PC-9 (cell line): ENCODE data around the gene TENT5C. TPM values are rescaled to one million over a fixed set of nuclear protein-coding genes. Genes with fewer than 3 reads are reported as not detected.

Experiments
- BruUV-seq: library from RNA; stranded (reverse); fragments of 400-500 nt; replicated peaks from 2 replicates; lab custom pipeline; 2021; lab: Mats Ljungman, UMichigan
- CTCF ChIA-PET: fragments of 300-600 bp; sonication (Branson Sonifier 250); formaldehyde crosslinking; loops from one replicate; lab custom pipeline; 2022; ENCODE audit warnings: antibody characterized with exemption; lab: Charles Lee
- POLR2A ChIA-PET: fragments of 300-600 bp; sonication (Branson Sonifier 250); formaldehyde crosslinking; loops from one replicate; lab custom pipeline; 2022; ENCODE audit warnings: antibody characterized with exemption; ENCODE audit not compliant: unreplicated experiment; lab: Charles Lee
- DNase-seq, 2 experiments: peaks; one replicate each; pipeline versions ENCODE4 v3.0.0 to v3.0.0-alpha.2; 2015 to 2022; ENCODE audit warnings: mixed read lengths in 1 of 2
- H2AFZ ChIP-seq: fragments of 200-600 bp; sonication (generic); 2 replicates; pipeline ENCODE4 v1.8.1; 2017; ENCODE audit warnings: antibody characterized with exemption
- H3F3A ChIP-seq: fragments of 200-600 bp; sonication (generic); 2 replicates; pipeline ENCODE4 v1.8.1; 2017; ENCODE audit warnings: antibody characterized with exemption, mild to moderate bottlenecking, low read depth; ENCODE audit not compliant: insufficient read depth
- H3K27ac ChIP-seq: fragments of 200-600 bp; sonication (generic); 2 replicates; pipeline ENCODE4 v1.6.1; 2016; ENCODE audit warnings: mixed run types
- H3K27me3 ChIP-seq: fragments of 200-600 bp; sonication (generic); 2 replicates; pipeline ENCODE4 v1.6.1; 2016; ENCODE audit warnings: low read depth, mixed run types; ENCODE audit not compliant: insufficient read depth
- H3K36me3 ChIP-seq: fragments of 200-600 bp; sonication (generic); 2 replicates; pipeline ENCODE4 v1.6.1; 2016; ENCODE audit warnings: low read depth, mixed run types
- H3K4me1 ChIP-seq: fragments of 200-600 bp; sonication (generic); replicated peaks from 2 replicates; pipeline ENCODE4 v1.6.1; 2016; ENCODE audit warnings: mixed run types; ENCODE audit not compliant: insufficient read depth
- H3K4me2 ChIP-seq: fragments of 200-600 bp; sonication (generic); 2 replicates; pipeline ENCODE4 v1.6.1; 2017; ENCODE audit warnings: mixed run types
- H3K4me3 ChIP-seq: fragments of 200-600 bp; sonication (generic); 2 replicates; pipeline ENCODE4 v1.6.1; 2016; ENCODE audit warnings: mixed run types
- H3K79me2 ChIP-seq: fragments of 200-600 bp; sonication (generic); 2 replicates; pipeline ENCODE4 v1.6.1; 2017; ENCODE audit warnings: low read depth, mixed run types
- H3K9me2 ChIP-seq: fragments of 200-600 bp; sonication (generic); 2 replicates; pipeline ENCODE4 v1.8.1; 2017; ENCODE audit warnings: mild to moderate bottlenecking; ENCODE audit not compliant: insufficient read depth
- H3K9me3 ChIP-seq: fragments of 200-600 bp; sonication (generic); 2 replicates; pipeline ENCODE4 v1.8.1; 2016; ENCODE audit warnings: low read depth; ENCODE audit not compliant: insufficient read depth
- H4K20me1 ChIP-seq: fragments of 200-600 bp; sonication (generic); 2 replicates; pipeline ENCODE4 v1.8.1; 2017; ENCODE audit not compliant: insufficient read depth
- CTCF ChIP-seq: fragments of 200-600 bp; sonication (generic); conservative IDR thresholded peaks from 2 replicates; pipeline ENCODE4 v1.6.1; 2017; ENCODE audit warnings: mixed run types, antibody characterized with exemption, mild to moderate bottlenecking, moderate library complexity
- EZH2 ChIP-seq: fragments of 200-600 bp; sonication (generic); IDR thresholded peaks from 2 replicates; pipeline ENCODE4 v1.8.0; 2017; ENCODE audit warnings: antibody characterized with exemption, low read depth
- intact Hi-C: fragments of 100-400 bp; cut with micrococcal nuclease; formaldehyde crosslinking; loops from one replicate; pipeline ENCODE4 v1.10.0; 2022; ENCODE audit not compliant: unreplicated experiment
- total RNA-seq: library from RNA; stranded (reverse); gene quantifications from 2 replicates; pipeline ENCODE4 v1.2.3, GENCODE V29; 2021

Gene TENT5C
- total RNA-seq, 1 experiment from 2014 or later: 4.3 TPM

- POLR2A ChIA-PET: interaction anchor here (0.6 to 0.7 kb wide), 4 partner anchors 10 to 334 kb away, joined by 3 to 9 read pairs (median 5); no protein-coding TSS in a partner anchor
- CTCF ChIA-PET: interaction anchor here (0.5 to 1.0 kb wide), 4 partner anchors 78 to 145 kb away, joined by 3 to 5 read pairs (median 3); no protein-coding TSS in a partner anchor
- Histone ChIP-seq H3K4me2 (peak overlapping the region; percentile 20), H3K27me3 (no peaks in the 10 kb centered on the region), H3K9me2 (no peaks in the 10 kb centered on the region; the same call in 1 of the 2 replicates), H4K20me1 (no peaks in the 10 kb centered on the region), H2AFZ (no peak overlapping the region; the same call in 1 of the 2 replicates), H3F3A (0 out of 2 replicates have a peak, but pooled peaks cover 3% of the 10 kb centered on the region), H3K9me3 (no peaks in the 10 kb centered on the region), H3K79me2 (no peaks in the 10 kb centered on the region), H3K4me3 (no peak overlapping the region), H3K36me3 (no peaks in the 10 kb centered on the region), H3K4me1 (peaks cover 18% of the 10 kb centered on the region), H3K27ac (peak overlapping the region; percentile 8; the same call in 1 of the 2 replicates)
- peak; percentile 34 to 59 for DNase-seq
- TF ChIP-seq CTCF (no peak), EZH2 (no peak)
- BruUV-seq: no TSS peak
- intact Hi-C loops: loop anchor here (10.0 kb wide), 1 partner anchor 272 kb away; no protein-coding TSS in a partner anchor
Measured at GRCh38 chr1:117612517-117613248, 6.8 kb downstream of the TENT5C start.

GRCh38 chr1:117613249-117613968, 7.6 kb downstream of the TENT5C start:
- no peak for TF ChIP-seq CTCF
- TF ChIP-seq EZH2: no peak
- Histone ChIP-seq H3K36me3 (no peaks in the 10 kb centered on the region), H3K27me3 (no peaks in the 10 kb centered on the region), H2AFZ (no peak overlapping the region; the same call in 1 of the 2 replicates), H3K79me2 (no peaks in the 10 kb centered on the region), H4K20me1 (no peaks in the 10 kb centered on the region), H3K9me2 (no peaks in the 10 kb centered on the region; the same call in 1 of the 2 replicates), H3K9me3 (no peaks in the 10 kb centered on the region), H3F3A (0 out of 2 replicates have a peak, but pooled peaks cover 3% of the 10 kb centered on the region), H3K27ac (peak overlapping the region; percentile 8; the same call in 1 of the 2 replicates), H3K4me1 (peaks cover 18% of the 10 kb centered on the region), H3K4me2 (peak overlapping the region; percentile 20), H3K4me3 (no peak overlapping the region)
- ChIA-PET CTCF (interaction anchor here (0.7 to 1.0 kb wide), 2 partner anchors 79 to 140 kb away, joined by 3 read pairs; no protein-coding TSS in a partner anchor), POLR2A (interaction anchor here (0.6 to 0.7 kb wide), 6 partner anchors 11 to 333 kb away, joined by 3 to 9 read pairs (median 4); no protein-coding TSS in a partner anchor)
- DNase-seq: peak in 1 of 2 experiments; percentile 52
- intact Hi-C loops: loop anchor here (10.0 kb wide), 1 partner anchor 271 kb away; no protein-coding TSS in a partner anchor
- BruUV-seq: TSS peak; percentile 1
